Measurements from ENCODE around the gene SLC35F1.
A peak's percentile ranks its signal among the peaks of the same experiment; 100 is the strongest.

SLC35F1 gene

GRCh38 chr6:118206221-118206620 lies 299.2 kb downstream of the SLC35F1 start:
- DNase-seq: no peak

DNA sequence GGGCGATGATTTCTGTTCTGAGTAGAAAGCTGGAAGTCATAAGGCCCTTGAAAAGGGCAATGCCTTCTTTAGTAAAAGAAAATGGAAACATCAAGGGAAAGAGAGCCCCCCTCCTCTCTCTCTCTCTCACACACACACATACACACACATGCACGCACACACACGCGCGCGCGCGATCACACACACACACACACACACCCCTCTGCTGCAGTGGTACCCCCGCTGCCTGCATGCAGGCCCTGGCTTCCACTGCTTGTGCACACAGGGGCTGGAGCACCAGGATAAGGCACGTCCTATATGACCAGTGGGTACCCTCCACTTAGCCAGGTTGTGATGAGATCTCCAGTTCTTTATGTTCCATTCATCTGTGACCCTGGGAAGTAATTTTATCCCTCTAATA lies 300.9 kb downstream of the SLC35F1 start:
- DNase-seq: no peak

DNA sequence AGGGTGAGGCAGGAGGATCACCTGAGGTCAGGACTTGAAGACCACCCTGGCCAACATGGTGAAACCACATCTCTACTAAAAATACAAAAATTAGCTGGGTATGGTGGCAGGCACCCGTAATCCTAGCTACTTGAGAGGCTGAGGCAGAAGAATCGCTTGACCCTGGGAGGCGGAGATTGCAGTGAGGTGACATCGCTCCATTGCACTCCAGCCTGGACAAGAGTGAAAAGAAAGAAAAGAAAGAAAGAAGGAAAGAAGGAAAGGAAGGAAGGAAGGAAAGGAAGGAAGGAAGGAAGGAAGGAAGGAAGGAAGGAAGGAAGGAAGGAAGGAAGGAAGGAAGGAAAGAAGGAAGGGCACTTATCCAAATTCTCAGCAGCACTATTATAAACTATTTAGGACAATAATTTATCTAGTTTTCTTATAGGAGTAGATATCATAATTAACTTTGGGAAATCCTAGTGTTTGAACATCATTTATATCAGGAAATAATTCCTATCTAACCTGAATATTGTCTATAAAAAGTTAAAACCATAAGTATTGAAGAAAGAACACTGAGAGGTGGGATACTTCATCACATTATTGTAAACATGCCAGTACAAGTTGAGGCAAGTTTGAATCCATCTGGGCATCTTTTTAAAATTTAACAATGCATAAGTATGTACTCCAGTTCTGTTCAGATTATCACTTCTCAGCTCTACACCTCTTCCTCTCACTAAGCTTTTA lies 305.5 kb downstream of the SLC35F1 start:
- DNase-seq: no peak

- DNase-seq: no peak
Observed at GRCh38 chr6:118215269-118215668, 308.2 kb downstream of the SLC35F1 start.

GRCh38 chr6:118216751-118217150 lies 309.7 kb downstream of the SLC35F1 start:
- DNase-seq: no peak

DNA sequence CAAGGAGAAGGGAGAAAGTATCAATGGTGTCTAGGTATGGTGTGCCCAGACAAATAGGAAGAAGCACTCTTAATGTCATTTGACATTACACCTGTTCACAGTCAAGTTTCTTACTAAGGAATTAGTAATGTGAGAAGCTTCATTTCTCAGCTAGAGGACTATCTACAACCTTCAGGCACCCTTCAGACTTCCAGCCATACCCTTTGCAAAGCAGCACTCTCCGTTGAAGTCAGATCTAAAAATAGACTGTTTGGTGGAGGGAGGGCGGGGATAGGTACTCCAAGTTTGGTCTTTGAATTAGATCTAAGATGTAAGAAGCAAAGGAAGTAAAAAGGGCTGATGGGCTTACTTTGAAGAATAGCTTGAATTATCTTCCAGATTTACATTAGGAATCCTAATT lies 311.1 kb downstream of the SLC35F1 start:
- DNase-seq: no peak

DNA sequence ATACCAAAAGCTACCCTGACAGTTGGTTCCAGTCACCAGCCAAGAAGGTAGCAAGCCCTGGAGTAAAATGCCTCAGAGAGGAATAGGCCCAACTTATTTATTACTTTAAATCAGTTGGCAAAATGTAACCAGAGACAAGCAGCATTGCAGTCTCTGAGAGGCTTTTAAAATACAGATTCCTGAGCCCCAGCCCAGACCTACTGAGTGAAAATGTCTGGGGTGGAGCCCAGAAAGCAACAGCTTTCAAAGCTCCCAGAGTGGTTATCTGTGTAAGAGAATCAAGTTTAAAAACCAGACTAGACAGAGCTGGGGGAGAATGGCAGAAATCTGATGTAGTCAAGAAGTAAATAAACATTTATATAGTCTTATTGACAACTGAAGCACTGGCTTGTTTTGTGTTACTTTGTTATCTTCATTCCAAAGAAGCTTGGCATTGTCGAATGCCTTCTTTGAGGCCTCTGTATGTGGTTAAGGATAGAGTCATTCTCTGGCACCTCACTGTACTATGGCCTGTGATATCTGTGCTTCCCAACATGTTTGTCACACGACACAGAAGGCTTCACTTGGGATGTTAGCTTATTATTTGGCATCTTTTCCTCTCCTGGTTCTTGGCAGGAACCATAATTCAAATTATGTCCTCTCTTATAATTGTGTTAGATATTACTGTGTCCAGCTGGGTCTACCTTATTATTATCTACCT lies 313.5 kb downstream of the SLC35F1 start:
- DNase-seq: no peak

DNA sequence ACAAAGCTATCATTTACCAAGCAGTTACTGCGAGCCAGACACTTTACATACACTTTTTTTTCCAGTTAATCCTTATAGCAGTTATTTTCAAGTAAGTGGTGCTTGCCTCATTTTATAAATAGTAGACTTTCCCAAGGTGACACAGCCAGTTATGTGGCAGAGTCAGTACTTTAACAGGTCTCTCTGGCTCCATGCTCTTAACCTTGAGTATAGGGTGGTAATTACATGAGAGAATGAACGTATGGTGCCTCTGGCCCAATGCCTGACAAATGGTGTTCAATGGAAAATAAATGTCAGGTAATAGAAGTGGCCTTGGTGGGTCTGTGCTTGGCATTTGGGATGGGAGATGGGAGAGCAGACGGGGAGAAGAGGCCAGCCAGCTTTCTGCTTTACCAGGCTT lies 316.3 kb downstream of the SLC35F1 start:
- no peak for DNase-seq

DNA sequence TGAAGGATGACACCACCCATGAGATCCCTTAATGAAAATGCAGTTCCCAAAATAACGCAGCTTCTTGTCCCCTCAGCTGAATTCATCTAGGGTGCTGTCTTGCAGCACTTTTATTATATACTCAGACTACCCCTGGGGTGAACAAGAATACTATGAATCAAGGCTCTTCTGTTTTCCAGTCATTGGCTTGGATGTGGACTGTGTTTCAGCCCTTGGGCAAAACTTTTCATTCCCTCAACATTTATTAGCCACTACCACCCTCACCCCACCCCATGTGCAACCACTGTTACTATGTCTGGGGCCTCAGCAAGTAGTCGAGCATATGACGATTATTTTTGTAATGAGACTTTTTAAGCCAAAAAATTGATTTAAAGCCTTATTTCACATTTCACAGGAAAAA lies 321.8 kb downstream of the SLC35F1 start:
- DNase-seq: no peak

DNA sequence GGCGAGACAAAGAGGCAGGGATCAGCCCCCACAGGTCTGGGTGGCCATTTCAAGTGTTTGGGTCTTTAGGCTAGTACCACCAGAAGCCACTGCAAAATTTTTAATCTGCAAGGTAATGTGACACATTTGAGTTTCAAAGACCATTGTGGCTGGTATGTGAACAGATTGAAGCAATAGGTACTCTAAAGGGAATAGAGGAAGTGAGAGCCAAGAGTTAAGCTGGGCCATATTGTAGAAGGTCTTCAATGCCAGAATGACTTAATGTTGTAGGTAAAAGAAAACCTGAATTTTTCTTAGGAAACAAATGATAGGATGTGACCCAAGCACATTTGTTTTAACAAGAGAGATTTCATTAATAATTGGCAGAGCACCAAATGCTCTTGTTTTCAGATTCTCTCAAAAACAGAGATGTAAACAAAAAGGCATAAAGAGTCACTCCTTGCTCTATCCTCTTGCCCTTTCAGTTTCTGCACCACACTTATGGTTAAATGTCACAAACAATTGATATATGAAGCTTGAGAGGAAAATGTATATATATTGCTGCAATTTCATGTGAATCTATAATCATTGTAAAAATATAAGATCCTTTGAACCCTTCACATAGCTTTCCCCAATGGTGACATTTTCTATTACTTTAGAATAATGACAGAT lies 333.9 kb downstream of the SLC35F1 start:
- DNase-seq: no peak

DNA sequence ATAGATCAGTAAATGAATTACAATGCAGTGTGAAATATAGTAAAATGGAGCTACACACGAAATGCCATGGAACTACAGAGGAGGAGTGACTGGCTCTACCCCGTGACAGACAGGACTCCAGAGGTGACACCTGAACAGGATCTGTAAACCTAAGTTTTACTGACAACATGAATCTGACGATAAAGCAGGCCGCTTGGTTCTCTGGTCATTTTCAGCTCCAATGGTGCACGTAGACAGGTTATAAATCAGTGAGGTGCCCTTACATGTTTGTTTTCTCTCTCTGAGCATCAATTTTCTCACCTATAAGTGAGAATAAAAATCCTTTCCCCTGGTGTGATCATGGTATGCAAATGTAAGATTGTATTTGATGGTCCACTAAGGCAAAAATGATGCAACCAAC lies 339.3 kb downstream of the SLC35F1 start:
- DNase-seq: no peak

GRCh38 chr6:118248171-118248570 lies 341.1 kb downstream of the SLC35F1 start:
- no peak for DNase-seq

DNA sequence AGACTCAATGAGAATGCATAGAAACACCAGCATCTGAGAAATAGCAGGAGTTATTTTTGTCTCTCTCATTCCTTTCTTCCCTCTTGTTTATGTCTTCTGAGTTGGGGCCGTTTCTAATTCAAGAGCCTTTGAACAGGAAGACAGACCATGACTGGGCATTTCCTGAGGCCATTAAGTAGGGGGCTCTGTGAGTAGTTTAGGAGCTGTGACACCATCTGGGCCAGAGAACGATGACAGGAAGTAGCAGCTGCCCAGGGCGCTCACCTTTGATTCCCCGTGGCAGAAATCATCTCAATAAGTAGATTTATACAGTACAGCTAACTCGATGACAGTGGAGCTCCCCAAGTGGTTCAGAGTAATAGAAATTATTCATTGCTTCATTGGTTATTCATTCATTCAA lies 342.6 kb downstream of the SLC35F1 start:
- no peak for DNase-seq

DNA sequence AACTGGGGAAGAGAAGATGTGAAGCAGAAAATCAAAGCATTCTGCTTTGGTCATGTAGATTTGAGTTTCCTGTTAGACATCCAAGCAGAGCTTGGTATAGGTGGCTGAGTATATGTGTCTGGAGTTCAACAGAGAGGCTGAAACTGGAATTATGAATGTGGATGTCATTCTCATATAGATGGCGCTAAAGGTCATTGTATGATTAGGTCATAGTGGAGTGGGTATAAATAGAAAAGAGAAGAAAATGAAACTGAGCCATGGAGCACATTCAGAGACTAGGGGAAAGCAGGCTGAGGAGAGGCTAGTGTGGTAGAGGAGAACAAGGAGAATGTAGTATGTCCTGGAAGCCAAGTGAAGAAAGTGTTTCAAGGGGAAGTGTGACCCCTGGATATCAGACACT lies 345.4 kb downstream of the SLC35F1 start:
- no peak for DNase-seq

DNA sequence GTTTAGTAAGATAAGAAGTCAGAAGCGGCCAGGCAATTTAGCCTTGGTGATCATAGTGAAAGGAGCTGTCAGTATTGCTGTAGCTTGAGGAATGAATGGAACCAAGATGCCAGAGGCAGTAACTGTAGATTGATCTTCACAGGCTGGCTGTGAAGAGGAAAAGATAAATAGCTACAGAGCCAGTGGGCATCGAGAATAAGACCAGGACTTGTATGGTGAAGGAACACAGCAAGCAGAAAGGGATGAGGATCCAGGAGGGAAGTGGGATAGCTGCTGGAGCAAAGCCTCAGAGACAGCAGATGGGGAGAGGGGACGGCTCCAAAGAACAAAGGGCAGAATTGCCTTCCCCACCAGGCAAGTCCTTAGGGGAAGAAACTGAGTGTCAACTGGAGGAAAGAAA lies 346.7 kb downstream of the SLC35F1 start:
- DNase-seq: no peak

DNA sequence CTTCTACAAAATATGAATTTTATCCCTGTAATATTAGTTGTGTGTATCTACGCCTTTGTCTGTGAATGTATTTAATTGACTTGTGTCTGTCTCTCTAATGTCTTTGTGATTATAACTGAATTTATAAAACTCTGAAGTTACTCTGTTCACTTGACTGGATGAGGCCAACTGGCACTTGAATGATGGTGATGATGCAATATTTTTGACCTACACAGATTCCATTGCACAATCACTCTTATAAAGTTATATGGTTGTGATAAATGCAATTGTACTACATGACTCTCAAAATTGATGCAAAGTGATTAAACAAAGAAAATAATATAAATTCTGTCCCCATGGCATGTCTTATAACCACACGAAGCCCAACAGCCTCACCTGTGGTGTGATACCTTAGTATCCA lies 353.8 kb downstream of the SLC35F1 start:
- no peak for DNase-seq

GRCh38 chr6:118263921-118264486 lies 356.9 kb downstream of the SLC35F1 start:
- DNase-seq: no peak

GRCh38 chr6:118269659-118270058 lies 362.6 kb downstream of the SLC35F1 start:
- DNase-seq: no peak

GRCh38 chr6:118277631-118278030 lies 370.6 kb downstream of the SLC35F1 start:
- DNase-seq: no peak

DNA sequence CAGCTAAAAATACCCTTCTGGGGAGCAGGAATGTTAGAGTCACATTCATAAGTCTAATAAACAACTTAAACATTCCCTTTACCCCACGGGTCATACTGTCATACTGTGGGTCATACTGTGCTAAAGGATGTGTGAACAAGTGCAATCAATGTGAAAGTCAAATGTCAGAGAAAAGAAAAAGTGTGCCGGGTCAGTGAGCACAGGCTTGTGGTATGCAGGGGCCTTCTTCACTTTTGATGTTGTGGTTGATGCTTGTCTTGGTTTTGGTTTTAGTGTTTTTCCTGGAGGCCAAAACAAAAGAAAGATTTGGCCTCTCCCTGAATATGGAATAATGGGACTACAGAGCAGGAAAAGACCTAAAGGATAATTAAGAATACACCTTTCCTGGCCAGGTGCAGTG lies 373.1 kb downstream of the SLC35F1 start:
- DNase-seq: no peak

DNA sequence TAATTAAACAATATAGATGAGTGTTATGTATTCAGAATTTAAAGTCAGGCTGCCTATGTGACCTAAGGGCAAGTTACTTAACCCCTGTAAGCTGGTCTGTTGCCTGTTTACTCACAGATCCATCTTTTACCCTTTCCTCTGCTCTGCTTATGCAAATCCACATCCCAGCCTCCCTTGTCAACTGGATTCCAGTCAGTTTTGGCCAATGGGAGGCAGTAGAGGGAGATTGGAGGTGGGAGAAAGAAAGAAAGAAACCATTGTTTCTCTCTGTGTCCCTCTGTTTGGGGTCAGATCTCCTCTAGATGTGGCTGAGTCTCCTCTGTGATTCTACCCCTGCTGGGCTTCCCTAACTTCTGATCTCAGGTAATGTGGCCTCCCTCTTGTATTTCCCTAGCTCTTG lies 374.2 kb downstream of the SLC35F1 start:
- no peak for DNase-seq

- DNase-seq: peak; percentile 70
Observed at GRCh38 chr6:118283766-118284165, 376.7 kb downstream of the SLC35F1 start.

- no peak for DNase-seq
Observed at GRCh38 chr6:118284736-118285360, 377.8 kb downstream of the SLC35F1 start.
